Heart left ventricle (tissue), 13 donors: Measurements from ENCODE around the gene MS4A1.

ENCODE experiments used
- POLR2A ChIP-seq, 2 donors: fragments of 450-650 bp; IDR thresholded peaks; one replicate each; pipeline ENCODE4 v1.6.1; 2017; ENCODE audit warnings: antibody characterized with exemption in 2 of 2, mild to moderate bottlenecking in 2 of 2, moderate library complexity in 2 of 2
- TF ChIP-seq, protein P1 (sequence below), 12 donors: fragments of 200-600 bp; sonication (generic) in 4 of 12; IDR thresholded peaks; one replicate each; pipeline versions ENCODE4 v1.5.0 to v1.8.0; 2018 to 2022; ENCODE audit warnings: antibody characterized with exemption in 12 of 12, mild to moderate bottlenecking in 5 of 12
- donor health status: ischemic (EF 13 %, LVEDD 7.1; RV severe dilation, severe dysfunction).
- donor health status: DM: no; HTN: yes; CAD: no.
- donor health status: DM: no; HTN: no; CAD: no.
- donor health status: ischemic (EF 25% LVEDD 6.9; RV normal size, moderate dysfunction).
- donor health status: ischemic (EF 25% LVEDD 5.7; RV mildly dilated, moderate dysfunction).
- donor health status: ischemic (EF 35%, LVEDD 5.7; RV mildly dilated, moderate dysfunction).
- donor health status: nonischemic (EF 11% LVEDD 7.7; RV severe dilation, severe dysfunction).
- donor health status: DM: yes; HTN: yes; CAD: no.
- donor health status: PGD.
- donor health status: ischemic (EF 29% LVEDD 5.4; RV normal size, mild dysfunction).
- donor health status: nonischemic (EF 23%, LVEDD 6.1; RV moderate dilation, normal function).

DNA sequence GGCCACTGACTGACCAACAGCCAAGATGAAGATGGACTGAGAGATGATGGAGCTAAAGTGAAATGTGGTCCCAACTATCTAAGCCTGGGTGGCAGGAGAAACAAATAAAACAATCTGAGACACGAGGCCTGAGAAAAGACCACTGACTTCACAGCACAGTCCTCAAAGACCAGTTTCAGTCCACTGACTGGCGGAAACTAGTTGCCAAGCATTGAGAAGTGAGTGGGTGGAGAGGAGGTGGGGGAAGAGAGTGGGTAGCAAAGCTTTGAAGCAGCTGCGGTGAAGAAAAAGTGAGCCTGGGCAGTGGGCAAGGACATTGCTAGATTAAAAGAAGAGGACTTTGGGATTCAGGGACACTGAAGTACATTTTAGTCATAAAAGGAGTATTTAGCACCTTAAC lies 1.9 kb downstream of the MS4A1 start:
- TF ChIP-seq POLR2A (IDR thresholded peaks at IDR 0.05), result no peak
- TF ChIP-seq, protein P1, sequence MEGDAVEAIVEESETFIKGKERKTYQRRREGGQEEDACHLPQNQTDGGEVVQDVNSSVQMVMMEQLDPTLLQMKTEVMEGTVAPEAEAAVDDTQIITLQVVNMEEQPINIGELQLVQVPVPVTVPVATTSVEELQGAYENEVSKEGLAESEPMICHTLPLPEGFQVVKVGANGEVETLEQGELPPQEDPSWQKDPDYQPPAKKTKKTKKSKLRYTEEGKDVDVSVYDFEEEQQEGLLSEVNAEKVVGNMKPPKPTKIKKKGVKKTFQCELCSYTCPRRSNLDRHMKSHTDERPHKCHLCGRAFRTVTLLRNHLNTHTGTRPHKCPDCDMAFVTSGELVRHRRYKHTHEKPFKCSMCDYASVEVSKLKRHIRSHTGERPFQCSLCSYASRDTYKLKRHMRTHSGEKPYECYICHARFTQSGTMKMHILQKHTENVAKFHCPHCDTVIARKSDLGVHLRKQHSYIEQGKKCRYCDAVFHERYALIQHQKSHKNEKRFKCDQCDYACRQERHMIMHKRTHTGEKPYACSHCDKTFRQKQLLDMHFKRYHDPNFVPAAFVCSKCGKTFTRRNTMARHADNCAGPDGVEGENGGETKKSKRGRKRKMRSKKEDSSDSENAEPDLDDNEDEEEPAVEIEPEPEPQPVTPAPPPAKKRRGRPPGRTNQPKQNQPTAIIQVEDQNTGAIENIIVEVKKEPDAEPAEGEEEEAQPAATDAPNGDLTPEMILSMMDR (IDR thresholded peaks at IDR 0.05), result no peak
